SK-MEL-5 (cell line): ENCODE data around the gene BCAS3. TPM values are rescaled to one million over a fixed set of nuclear protein-coding genes. Genes with fewer than 3 reads are reported as not detected.
"Not testable (repeated sequence)": the region's sequence is repeated elsewhere in the genome, so short reads cannot be mapped to it uniquely, and the experiment has no call there.

Experiments used
- DNase-seq: peaks from one replicate; pipeline ENCODE4 v3.0.0-alpha.2; 2016; ENCODE audit warnings: low read depth, low spot score
- in situ Hi-C: cut with HindIII; loops from 2 replicates; pipeline ENCODE4 v1.10.0; 2016; ENCODE audit warnings: low sequenced_read_pairs, high pct_unique_total_duplicates, low pct_unique_long_range_greater_than_20kb
- total RNA-seq: library from RNA; depleted of rRNA; stranded (reverse); fragments of >200 nt; shearing (Covaris generic); gene quantifications from 2 replicates; pipeline ENCODE4 v1.2.3, GENCODE V29; 2014

The BCAS3 gene
- total RNA-seq, 1 experiment from 2014 or later, result 31.6 TPM

GRCh38 chr17:60664022-60664421 lies 13.6 kb upstream of the BCAS3 start:
- no peak for DNase-seq
- in situ Hi-C loops, result no loop called here

GRCh38 chr17:60665602-60666001 lies 12.0 kb upstream of the BCAS3 start:
- in situ Hi-C loops, result no loop called here
- DNase-seq, result no peak

GRCh38 chr17:60668741-60669140 lies 8.9 kb upstream of the BCAS3 start:
- in situ Hi-C loops, DNase-seq: not testable (repeated sequence)

DNA sequence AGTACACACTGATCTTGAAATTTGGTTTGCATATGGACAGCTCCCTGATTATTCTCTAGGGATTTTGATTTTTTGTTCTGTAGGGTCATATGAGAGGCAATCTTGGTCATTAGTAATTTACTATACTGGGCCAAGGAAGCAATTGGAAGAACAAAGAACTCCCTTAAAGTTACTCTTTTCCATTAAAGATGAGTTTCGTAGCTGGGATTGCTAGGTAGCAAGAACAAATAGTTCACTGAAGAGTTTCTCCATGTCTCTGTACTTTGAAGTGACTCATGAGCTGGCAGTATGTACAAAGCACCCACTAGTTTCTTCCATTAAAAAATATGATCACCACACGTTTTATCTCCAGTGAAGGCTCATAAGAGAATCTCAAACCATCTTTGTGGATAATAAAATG lies 6.2 kb upstream of the BCAS3 start:
- in situ Hi-C loops, result no loop called here
- peak; percentile 81 for DNase-seq

- in situ Hi-C loops, result not testable (repeated sequence)
- peak; percentile 21 for DNase-seq
Measured at GRCh38 chr17:60674637-60675036, 3.0 kb upstream of the BCAS3 start.

DNA sequence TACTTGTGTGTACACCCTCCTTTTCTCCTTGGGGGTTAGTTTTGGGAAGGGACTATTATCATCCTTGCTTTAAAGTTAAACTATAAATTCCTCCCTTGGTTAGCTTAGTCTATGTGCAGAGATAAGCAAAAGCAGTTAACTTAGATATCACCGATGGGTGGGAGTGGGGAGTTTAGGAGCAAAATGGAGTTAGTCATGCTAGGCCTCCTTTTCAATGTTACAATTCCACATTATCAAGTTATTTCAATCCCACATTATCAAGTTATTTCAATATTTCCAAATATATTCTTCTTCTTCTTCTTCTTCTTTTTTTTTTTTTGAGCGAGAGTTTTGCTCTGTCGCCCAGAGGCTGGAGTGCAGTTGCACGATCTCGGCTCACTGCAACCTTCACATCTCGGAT lies 1.7 kb upstream of the BCAS3 start:
- no peak for DNase-seq
- in situ Hi-C loops, result no loop called here

DNA sequence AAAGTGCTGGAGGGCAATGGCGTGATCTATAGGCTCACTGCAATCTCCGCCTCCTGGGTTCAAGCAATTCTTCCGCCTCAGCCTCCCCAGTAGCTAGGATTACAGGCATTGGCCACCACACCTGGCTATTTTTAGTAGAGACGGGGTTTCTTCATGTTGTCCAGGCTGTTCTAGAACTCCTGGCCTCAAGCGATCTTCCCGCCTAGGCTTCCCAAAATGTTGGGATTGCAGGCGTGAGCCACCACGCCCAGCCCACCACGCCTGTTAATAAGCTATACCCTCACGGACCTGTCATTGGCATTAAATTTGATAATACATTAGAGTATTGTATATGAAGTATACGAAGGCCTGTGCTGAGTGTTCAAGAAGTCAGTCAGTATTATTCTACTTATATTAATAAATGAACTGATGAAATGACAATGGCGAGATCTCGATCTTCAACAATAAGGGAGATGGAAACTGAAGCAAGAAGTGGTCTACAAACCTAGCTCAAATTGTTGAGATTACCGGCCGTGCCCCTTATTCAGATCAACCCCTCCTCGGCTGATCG lies 818 bp upstream of the BCAS3 start:
- in situ Hi-C loops, result no loop called here
- DNase-seq, result no peak

DNA sequence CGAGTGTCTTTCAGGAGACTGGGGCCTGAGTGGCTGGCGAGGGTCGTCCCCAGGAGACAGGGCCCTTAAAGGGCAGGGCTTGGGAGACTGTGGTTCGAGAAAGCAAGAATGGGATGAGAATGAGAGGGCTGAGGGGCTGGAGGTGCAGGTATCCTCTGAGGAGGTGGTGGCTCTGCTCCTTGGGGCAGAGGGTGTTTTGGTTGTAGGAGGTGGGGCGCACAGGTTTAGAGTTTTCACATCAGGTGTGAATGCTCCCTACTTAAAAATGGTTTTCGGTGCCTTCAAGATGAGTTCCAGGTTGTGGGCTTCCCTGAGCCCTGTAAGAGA lies 430 bp downstream of the BCAS3 start:
- no peak for DNase-seq
- in situ Hi-C loops, result no loop called here

- in situ Hi-C loops, result no loop called here
- no peak for DNase-seq
Measured at GRCh38 chr17:60679287-60679686, 1.6 kb downstream of the BCAS3 start.

GRCh38 chr17:60680754-60681153 lies 3.1 kb downstream of the BCAS3 start:
- in situ Hi-C loops, result no loop called here
- DNase-seq, result no peak

DNA sequence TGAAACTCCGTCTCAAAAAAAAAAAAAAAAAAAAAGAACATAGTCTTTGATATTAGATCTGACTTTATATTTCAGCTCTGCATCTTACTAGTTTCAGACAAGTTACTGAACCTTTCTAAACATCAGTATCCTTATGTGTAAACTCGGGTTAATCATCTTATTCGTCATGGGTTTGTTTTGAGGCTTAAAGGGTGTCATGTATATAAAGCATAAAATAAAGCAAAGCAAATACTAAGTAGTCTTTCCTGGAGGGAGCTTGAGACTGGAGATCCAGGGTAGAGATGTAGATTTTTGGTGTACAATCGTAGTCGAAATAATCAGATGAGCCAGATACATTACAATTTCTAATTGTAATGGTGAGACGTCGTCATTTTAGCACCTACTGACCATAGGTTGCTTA lies 7.8 kb downstream of the BCAS3 start:
- in situ Hi-C loops, result no loop called here

DNA sequence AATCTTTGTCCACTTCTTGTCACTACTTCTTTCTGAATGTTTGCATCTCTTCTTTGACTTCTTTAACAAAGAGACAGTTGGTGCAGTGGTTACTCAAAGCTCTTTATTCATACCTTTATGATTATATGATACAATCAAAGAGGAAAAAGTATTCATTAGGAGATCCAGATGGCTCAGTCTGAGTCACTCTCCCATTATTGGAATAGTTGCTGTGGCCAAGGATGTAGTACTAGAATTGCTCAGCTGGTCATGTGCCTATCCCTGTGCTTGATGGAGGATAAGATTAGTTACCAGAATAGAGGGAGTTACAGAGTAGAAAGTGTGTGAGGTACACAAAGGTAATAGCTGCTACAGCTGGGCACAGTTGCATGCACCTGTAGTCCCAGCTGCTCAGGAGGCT lies 18.3 kb downstream of the BCAS3 start:
- no peak for DNase-seq
- in situ Hi-C loops, result no loop called here

More for the DNA sequence above, 7.8 kb downstream of the BCAS3 start:
- no peak for DNase-seq

GRCh38 chr17:60699090-60699489 lies 21.4 kb downstream of the BCAS3 start:
- in situ Hi-C loops, result no loop called here
- DNase-seq, result no peak

GRCh38 chr17:60704170-60704569 lies 26.5 kb downstream of the BCAS3 start:
- in situ Hi-C loops, result no loop called here

GRCh38 chr17:60712675-60713074 lies 35.0 kb downstream of the BCAS3 start:
- no peak for DNase-seq
- in situ Hi-C loops, result no loop called here

More at GRCh38 chr17:60704170-60704569, 26.5 kb downstream of the BCAS3 start:
- DNase-seq, result no peak

GRCh38 chr17:60713608-60714007 lies 36.0 kb downstream of the BCAS3 start:
- DNase-seq, result no peak
- in situ Hi-C loops, result no loop called here

DNA sequence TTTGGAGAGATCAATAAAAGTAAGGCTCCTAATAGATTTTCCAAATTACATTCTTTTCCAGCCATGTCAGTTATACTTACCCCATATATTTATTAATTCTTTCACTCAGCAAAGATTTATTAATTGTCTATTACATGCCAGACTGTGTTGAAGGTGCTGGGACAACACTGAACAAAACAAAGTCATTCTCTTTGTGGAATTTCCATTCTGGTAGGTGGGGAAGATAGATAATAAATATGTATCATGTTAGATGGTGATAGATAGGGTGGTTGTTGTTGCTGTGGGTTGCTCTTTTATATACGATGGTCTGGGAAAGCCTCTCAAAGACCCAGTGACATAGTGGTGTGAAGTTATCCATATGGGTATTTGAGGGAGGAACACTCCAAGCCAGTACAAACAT lies 39.1 kb downstream of the BCAS3 start:
- no peak for DNase-seq
- in situ Hi-C loops, result no loop called here

GRCh38 chr17:60717814-60718213 lies 40.2 kb downstream of the BCAS3 start:
- no peak for DNase-seq
- in situ Hi-C loops, result no loop called here

- in situ Hi-C loops, result no loop called here
- peak; percentile 86 for DNase-seq
Measured at GRCh38 chr17:60720763-60721531, 43.3 kb downstream of the BCAS3 start.
